Measurements from ENCODE around the gene OCA2. TPM values are rescaled to one million over a fixed set of nuclear protein-coding genes. Genes with fewer than 3 reads are reported as not detected.

OCA2 gene
- polyA plus RNA-seq, 6 donors from 2014 or later: 0.09 to 0.23 TPM; not detected in 4

DNA sequence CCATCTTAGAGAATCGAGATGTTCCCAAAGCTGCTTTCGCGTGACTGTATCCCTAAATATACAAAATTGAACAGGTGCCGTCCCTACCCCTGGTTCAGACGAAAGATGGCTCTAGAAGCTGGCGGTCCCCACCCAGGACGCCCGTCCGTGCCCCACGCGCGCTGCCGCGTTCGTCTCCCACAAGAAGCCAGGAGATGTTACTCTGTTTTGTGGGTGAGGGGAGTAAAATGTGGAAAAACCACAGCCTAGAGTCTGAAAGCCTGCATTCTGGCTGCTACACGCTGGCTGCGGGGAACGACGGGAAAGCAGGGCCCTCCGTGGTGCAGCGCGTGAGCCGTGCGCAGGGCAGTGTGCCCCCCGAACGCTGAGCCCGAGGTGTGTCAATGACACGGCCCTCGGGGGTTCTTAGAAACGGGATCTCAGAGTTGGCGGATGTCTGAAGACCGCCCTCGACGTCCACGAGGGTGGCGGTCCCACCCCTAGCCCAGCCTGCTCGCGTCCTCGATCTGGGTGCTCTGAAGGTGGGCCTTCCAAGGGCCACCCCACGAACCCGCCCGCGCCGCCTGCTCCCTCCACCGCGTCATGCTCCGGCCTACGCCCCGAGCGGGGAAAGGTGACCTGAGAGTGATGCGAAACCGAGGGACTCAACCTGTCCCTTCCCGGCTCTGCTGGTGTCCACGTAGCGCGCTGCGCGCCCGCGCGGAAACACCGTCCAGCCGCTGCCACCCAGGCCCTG lies 95.6 kb downstream of the OCA2 start:
- H3K36me3 Mint-ChIP-seq: peaks cover 0 to 14% of the 10 kb centered on the region in 2 donors
- no peak overlapping the region for H3K4me3 Mint-ChIP-seq
- peaks cover 0 to 3% (median 0%) of the 10 kb centered on the region in 3 donors for H3K4me1 Mint-ChIP-seq
- ATAC-seq (ENCODE audit: low read depth in 2 of 2): no peak
- H3K27ac Mint-ChIP-seq: no peak overlapping the region
- DNase-seq: no peak
- peaks cover 0 to 15% (median 14%) of the 10 kb centered on the region in 3 donors for H3K27me3 Mint-ChIP-seq
- H3K9me3 Mint-ChIP-seq: peaks cover 5 to 12% (median 7%) of the 10 kb centered on the region in 7 donors

DNA sequence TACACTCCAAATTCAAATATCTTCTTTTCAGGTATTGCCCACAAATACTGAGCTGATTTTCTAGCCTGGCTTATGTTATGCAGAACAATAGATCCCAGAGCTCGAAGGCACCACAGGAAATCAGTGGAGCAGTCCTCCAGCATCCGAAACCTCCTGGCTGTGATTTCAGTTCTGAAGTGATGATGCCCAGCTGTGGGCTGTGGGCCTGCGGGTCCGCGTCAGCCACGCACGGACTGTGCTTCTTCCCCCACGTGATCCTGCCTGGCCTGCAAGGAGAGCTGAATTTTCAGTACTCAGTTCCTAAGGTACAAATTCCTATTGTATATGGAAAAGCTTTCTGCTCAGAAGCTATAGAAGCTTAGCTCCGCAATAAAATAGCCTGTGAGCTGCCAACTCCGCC lies 96.2 kb downstream of the OCA2 start:
- H3K4me1 Mint-ChIP-seq: peaks cover 0 to 3% (median 0%) of the 10 kb centered on the region in 3 donors
- H3K27ac Mint-ChIP-seq: no peak overlapping the region
- peaks cover 0 to 14% of the 10 kb centered on the region in 2 donors for H3K36me3 Mint-ChIP-seq
- ATAC-seq (ENCODE audit: low read depth in 2 of 2) (no peak), DNase-seq (no peak)
- H3K4me3 Mint-ChIP-seq: no peak overlapping the region
- peaks cover 0 to 15% (median 14%) of the 10 kb centered on the region in 3 donors for H3K27me3 Mint-ChIP-seq
- H3K9me3 Mint-ChIP-seq: peaks cover under 1 to 8% (median 5%) of the 10 kb centered on the region in 7 donors

DNA sequence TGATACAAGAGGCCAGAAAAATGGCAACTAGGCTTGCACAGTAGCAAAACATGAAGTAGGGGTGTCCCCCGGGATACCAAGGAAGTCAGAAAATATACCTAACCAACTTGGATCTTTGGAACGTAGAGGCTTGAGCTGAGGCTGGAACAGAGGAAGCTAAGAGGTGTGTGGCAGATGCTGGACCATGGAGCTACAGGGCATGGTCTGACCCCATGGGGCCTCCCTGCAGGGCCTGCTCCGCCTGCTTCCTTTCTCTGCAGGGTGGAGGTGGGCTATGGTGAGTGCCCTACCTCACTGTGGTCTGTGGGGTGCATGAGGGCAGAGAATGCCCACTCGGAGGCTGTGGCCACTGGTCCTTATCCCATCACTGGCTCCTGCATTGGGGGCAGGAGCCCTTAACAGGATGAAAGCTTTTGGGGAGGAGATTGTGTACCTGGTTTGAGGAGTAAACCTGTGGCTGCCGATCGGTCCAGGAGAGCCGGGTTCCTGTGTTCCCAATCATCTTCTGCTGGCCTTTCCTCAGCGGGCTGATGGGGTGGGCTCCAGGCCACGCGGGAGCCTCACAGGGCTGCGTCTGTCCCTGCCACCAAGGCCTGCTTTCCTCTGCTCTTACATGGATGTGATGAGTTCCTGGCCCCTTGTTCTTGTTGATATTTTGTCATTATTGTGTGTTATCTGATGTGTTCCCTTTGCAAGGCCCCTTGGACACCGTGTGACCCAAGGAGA lies 96.8 kb downstream of the OCA2 start:
- peaks cover 0 to 15% (median 14%) of the 10 kb centered on the region in 3 donors for H3K27me3 Mint-ChIP-seq
- ATAC-seq (ENCODE audit: low read depth in 2 of 2): no peak
- peaks cover 0 to 8% (median 5%) of the 10 kb centered on the region in 7 donors for H3K9me3 Mint-ChIP-seq
- peaks cover 0 to 14% of the 10 kb centered on the region in 2 donors for H3K36me3 Mint-ChIP-seq
- no peak for DNase-seq
- no peak overlapping the region for H3K27ac Mint-ChIP-seq
- no peak overlapping the region for H3K4me3 Mint-ChIP-seq
- H3K4me1 Mint-ChIP-seq: peaks cover 0 to 3% (median 0%) of the 10 kb centered on the region in 3 donors

DNA sequence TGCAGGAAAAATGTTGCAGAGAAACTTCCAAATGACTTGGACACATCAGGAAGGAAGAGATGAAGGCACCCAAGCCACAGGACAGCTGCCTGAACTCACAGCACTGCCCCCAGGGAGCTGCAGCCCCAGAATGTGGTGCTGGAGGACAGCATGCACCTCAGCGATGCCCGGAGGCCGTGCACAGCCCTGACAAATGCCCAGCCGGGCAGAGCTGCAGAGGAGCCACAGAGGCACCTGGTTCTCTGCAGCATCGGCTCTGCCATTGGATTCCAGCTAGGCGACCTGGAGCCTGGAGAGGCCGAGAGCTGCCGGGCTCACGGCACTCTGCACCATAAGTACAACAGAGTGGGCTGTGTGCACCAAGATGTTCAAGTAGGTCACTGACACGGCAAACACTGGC lies 97.5 kb downstream of the OCA2 start:
- peaks cover 0 to 19% of the 10 kb centered on the region in 2 donors for H3K36me3 Mint-ChIP-seq
- peaks cover 3 to 19% (median 15%) of the 10 kb centered on the region in 3 donors for H3K27me3 Mint-ChIP-seq
- no peak overlapping the region for H3K4me3 Mint-ChIP-seq
- ATAC-seq (ENCODE audit: low read depth in 2 of 2) (no peak), DNase-seq (no peak)
- H3K9me3 Mint-ChIP-seq: peaks cover 4 to 12% (median 7%) of the 10 kb centered on the region in 7 donors
- H3K27ac Mint-ChIP-seq: no peak overlapping the region
- H3K4me1 Mint-ChIP-seq: peaks cover 0 to 3% (median 0%) of the 10 kb centered on the region in 3 donors

DNA sequence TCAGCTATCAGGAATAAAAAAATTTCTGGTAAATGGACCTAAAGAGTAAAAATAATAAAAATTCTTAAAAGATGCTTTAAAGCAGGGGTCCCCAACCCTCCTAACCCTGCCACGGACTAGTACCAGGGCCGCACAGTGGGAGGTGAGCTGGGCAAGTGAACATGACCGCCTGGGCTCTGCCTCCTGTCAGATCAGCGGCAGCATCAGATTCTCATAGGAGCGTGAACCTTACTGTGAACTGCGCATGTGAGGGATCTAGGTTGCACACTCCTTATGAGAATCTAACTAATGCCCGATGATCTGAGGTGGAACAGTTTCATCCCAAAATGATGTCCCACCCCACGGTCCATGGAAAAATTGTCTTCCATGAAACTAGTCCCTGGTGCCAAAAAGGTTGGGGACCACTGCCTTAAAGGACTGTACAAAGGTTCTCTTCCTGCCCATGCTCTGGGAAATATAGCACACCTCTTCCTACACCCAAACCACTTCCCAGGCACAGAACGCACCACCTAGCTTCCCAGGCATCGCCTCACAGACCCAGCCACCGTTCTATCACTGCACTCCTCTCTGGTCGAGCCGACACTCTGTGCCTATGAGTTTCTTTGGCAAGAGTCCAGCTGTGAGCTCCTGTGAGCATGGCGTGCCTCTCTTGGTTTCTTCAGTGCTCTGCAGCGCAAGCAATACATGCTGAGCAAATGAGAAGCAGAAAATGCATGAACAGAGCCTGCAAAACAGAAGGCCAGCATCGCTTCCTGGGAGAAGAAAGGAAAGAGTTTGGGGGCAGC lies 104.9 kb downstream of the OCA2 start:
- DNase-seq (no peak), ATAC-seq (ENCODE audit: low read depth in 2 of 2) (no peak)
- no peak overlapping the region for H3K27ac Mint-ChIP-seq
- peaks cover 0 to 5% (median 0%) of the 10 kb centered on the region in 3 donors for H3K4me1 Mint-ChIP-seq
- H3K4me3 Mint-ChIP-seq: peak overlapping the region in 1 of 8 donors; percentile 57
- H3K9me3 Mint-ChIP-seq: peaks cover 4 to 14% (median 12%) of the 10 kb centered on the region in 7 donors
- H3K36me3 Mint-ChIP-seq: peaks cover 0 to 8% of the 10 kb centered on the region in 2 donors
- peaks cover 18 to 30% (median 25%) of the 10 kb centered on the region in 3 donors for H3K27me3 Mint-ChIP-seq

DNA sequence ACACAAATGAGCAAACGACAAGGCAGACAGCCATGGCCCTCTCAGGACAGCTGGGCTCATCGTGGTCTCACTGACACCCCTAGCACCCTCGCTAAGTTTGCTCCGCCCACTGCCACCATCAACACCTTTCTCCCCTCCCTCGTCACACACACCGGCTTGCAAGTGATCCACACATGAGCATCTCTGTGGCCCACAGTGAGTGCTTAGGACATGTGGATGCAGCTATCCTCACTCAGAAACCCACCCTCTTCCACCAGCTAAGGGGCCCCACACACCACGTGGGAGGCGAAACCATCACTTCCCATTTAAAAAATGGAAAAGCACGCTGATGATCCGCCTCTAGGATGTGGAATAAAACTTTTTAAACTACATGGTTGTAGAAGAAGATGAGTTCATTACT lies 105.6 kb downstream of the OCA2 start:
- DNase-seq (no peak), ATAC-seq (ENCODE audit: low read depth in 2 of 2) (no peak)
- Mint-ChIP-seq H3K36me3 (peaks cover 0 to 8% of the 10 kb centered on the region in 2 donors), H3K4me1 (peaks cover 0 to 5% (median 0%) of the 10 kb centered on the region in 3 donors), H3K9me3 (peaks cover 4 to 13% (median 9%) of the 10 kb centered on the region in 7 donors), H3K27me3 (peaks cover 18 to 31% (median 25%) of the 10 kb centered on the region in 3 donors), H3K27ac (no peak overlapping the region), H3K4me3 (no peak overlapping the region)

DNA sequence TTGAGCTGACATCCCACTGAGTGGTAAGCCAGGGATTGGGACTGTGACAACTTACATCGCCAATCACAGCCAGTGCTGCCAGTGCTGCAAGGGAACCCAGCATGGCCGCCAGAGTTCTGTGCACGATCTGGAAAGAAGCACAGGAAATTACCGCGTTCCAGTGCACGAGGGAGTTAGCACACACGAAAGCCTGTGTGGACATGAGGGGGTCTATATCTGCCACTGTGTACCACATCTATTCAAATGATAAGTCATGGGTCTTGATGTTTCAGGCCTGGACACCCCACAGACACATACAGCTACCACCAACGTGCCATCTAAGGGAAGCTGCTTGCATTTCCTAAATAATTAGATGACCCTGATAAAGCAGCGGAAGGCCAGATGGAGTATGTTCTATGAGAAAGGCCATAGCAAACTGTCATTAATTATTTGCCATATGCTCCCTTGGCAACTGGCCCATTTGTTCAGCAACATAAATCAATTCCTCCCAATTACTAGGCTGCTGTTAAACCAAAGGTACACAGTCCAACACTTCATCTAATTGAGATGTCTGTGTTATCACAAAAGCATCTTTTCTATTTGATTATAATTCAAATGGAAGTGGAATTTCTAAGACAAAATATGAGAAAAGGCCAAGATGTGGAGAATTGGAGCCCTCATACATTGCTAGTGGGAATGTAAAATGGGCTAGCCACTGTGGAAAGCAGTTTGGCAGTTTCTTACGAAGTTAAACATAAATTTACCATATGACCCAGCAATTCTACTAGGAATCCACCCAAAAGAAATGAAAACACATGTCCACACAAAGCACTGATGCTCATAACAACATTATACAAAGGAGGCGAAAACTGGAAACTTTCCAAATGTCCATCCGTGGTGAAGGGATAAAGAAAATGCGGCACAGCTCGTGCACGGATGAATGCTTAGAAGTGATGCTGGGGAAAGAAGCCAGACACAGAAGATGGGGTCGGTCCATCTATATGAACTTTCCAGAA lies 108.3 kb downstream of the OCA2 start:
- no peaks in the 10 kb centered on the region for H3K36me3 Mint-ChIP-seq
- H3K4me3 Mint-ChIP-seq: no peak overlapping the region
- peaks cover 0 to 4% (median 0%) of the 10 kb centered on the region in 7 donors for H3K9me3 Mint-ChIP-seq
- no peak for ATAC-seq (ENCODE audit: low read depth in 2 of 2)
- H3K27ac Mint-ChIP-seq: no peak overlapping the region
- no peak for DNase-seq
- H3K27me3 Mint-ChIP-seq: peaks cover 14 to 28% (median 25%) of the 10 kb centered on the region in 3 donors
- peaks cover 0 to 5% (median 0%) of the 10 kb centered on the region in 3 donors for H3K4me1 Mint-ChIP-seq

DNA sequence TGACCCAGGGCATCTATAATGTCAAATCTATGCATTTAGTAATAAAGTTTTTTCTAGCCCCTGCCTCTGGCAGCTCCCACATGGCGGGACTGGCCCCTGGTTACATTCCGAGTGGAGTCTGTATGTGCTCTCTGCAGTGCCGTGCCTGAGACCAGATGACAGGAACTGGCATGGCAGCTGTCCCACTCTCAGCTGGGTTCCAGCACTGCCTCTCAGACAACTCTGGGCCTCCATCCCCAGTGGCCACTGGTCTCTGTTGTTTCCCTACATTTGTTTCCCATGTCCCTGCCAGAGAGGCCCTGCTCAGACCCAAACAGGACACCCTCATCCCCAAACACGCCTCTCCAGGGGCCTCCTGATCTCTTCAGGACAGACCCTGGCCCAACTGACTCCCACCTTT lies 109.3 kb downstream of the OCA2 start:
- DNase-seq: no peak
- Mint-ChIP-seq H3K4me3 (peak overlapping the region in 1 of 8 donors; percentile 77), H3K27ac (peak overlapping the region in 1 of 6 donors; percentile 76), H3K9me3 (peaks cover 0 to 4% (median 0%) of the 10 kb centered on the region in 7 donors), H3K4me1 (peaks cover 0 to 5% (median 0%) of the 10 kb centered on the region in 3 donors), H3K36me3 (no peaks in the 10 kb centered on the region), H3K27me3 (peaks cover 12 to 25% (median 22%) of the 10 kb centered on the region in 3 donors)
- no peak for ATAC-seq (ENCODE audit: low read depth in 2 of 2)

DNA sequence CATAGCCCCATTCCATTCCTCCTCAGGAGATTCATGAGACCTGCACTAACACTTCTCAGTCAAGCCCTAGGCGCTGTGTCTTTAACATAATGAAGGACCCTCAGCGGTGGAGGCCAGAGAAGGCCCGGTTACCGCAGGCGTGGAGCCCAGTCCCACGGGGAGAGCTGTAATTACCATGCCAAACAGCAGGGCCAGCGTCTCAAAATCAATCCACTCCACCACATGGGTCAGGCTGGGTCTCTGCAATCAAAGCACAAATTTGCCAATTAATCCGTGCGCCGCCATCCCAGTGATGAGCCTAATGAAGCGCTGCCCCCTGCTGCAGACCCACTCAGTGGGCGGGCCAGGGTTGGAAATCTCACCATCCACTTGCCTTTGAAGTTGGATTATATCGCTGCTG lies 109.7 kb downstream of the OCA2 start:
- peaks cover 10 to 21% (median 18%) of the 10 kb centered on the region in 3 donors for H3K27me3 Mint-ChIP-seq
- H3K4me1 Mint-ChIP-seq: peaks cover 0 to 5% (median 0%) of the 10 kb centered on the region in 3 donors
- H3K4me3 Mint-ChIP-seq: no peak overlapping the region
- H3K27ac Mint-ChIP-seq: no peak overlapping the region
- ATAC-seq (ENCODE audit: low read depth in 2 of 2) (no peak), DNase-seq (no peak)
- no peaks in the 10 kb centered on the region for H3K36me3 Mint-ChIP-seq
- H3K9me3 Mint-ChIP-seq: peaks cover 0 to 2% (median 0%) of the 10 kb centered on the region in 7 donors

DNA sequence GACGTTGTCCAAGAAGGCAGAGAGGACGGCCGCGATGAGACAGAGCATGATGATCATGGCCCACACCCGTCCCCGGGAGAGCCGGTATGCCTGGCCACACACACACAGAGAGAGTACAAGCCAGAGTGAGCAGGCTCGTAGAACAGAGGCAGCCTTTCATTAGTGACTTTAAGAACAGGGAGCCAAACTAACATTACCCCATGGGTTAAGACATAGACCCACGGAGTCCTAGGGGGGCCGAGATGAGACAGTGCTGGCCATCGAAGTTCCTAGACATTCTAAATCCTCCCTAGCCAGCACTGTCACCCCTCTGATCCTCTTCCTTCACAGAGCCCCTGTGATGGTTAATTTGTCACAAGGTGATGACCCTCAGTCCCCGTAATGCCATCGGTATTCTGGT lies 114.0 kb downstream of the OCA2 start:
- Mint-ChIP-seq H3K36me3 (no peaks in the 10 kb centered on the region), H3K4me1 (no peaks in the 10 kb centered on the region), H3K9me3 (no peaks in the 10 kb centered on the region), H3K27me3 (peaks cover 2 to 12% (median 4%) of the 10 kb centered on the region in 3 donors), H3K4me3 (no peak overlapping the region), H3K27ac (no peak overlapping the region)
- DNase-seq: no peak
- no peak for ATAC-seq (ENCODE audit: low read depth in 2 of 2)

DNA sequence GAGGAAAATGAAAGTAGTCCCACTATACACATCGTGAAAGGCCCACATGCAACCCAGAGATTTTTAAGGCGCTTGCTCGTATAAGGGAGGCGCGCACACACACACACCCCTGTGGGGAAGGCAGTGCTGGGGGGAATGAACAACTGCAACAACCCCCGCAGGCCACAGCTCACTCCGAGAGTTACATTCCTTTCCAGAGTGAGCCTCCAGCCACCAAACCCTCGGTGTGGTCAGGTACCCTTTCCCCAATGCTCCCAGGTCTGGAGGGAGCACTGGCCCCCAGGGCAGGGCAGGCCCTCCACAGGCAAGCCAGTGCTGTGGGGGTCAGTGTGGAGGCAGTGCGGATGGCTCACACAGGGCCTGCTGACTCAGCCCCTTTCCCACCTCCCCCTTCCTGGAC lies 115.6 kb downstream of the OCA2 start:
- Mint-ChIP-seq H3K27ac (no peak overlapping the region), H3K36me3 (no peaks in the 10 kb centered on the region), H3K27me3 (peaks cover 0 to 4% (median 0%) of the 10 kb centered on the region in 3 donors), H3K4me3 (no peak overlapping the region), H3K9me3 (no peaks in the 10 kb centered on the region), H3K4me1 (no peaks in the 10 kb centered on the region)
- DNase-seq: no peak
- no peak for ATAC-seq (ENCODE audit: low read depth in 2 of 2)

DNA sequence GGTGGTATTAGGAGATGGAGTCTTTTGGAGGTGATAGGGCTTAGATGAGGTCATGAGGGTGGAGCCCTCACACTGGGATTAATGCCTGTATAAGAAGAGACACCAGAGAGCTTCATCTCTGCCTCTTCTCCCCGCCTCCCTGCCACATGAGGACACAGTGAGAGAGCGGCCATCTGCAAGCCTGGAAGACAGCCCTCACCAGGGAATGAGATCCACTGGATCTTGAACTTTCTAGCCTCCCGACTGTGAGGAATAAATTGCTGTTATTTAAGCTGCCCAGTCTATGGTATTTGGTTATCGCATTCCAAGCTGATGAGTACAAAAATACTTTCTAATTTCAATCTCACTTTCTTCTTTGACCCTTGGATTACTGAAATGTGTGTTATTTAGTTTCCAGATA lies 121.4 kb downstream of the OCA2 start:
- ATAC-seq (ENCODE audit: low read depth in 2 of 2) (no peak), DNase-seq (no peak)
- peaks cover 9 to 15% (median 12%) of the 10 kb centered on the region in 3 donors for H3K4me1 Mint-ChIP-seq
- H3K36me3 Mint-ChIP-seq: no peaks in the 10 kb centered on the region
- H3K27ac Mint-ChIP-seq: peak overlapping the region in 2 of 6 donors; percentile 10 to 33
- no peak overlapping the region for H3K4me3 Mint-ChIP-seq
- peaks cover 0 to 4% (median 0%) of the 10 kb centered on the region in 7 donors for H3K9me3 Mint-ChIP-seq
- H3K27me3 Mint-ChIP-seq: no peaks in the 10 kb centered on the region

Data from naive B cell (primary cell).